Hepatocyte (in vitro differentiated cells): ENCODE data around the gene ACTL10. TPM values are rescaled to one million over a fixed set of nuclear protein-coding genes. Genes with fewer than 3 reads are reported as not detected.

Experiments
- DNase-seq: peaks from one replicate; pipeline ENCODE4 v3.0.0-alpha.2; 2016; ENCODE audit warnings: low spot score
- H2AFZ ChIP-seq: fragments of 200-600 bp; sonication (generic); 2 replicates; pipeline ENCODE4 v1.6.0; 2016; ENCODE audit warnings: antibody characterized with exemption, mild to moderate bottlenecking
- H3K27ac ChIP-seq: fragments of 200-600 bp; sonication (generic); 2 replicates; pipeline ENCODE4 v1.5.1; 2016; ENCODE audit warnings: mild to moderate bottlenecking
- H3K27me3 ChIP-seq: fragments of 200-600 bp; sonication (generic); 2 replicates; pipeline ENCODE4 v1.6.1; 2016
- H3K36me3 ChIP-seq: fragments of 200-600 bp; sonication (generic); replicated peaks from 2 replicates; pipeline ENCODE4 v1.5.1; 2016; ENCODE audit warnings: low read depth; ENCODE audit not compliant: insufficient read depth
- H3K4me1 ChIP-seq: fragments of 200-600 bp; sonication (generic); 2 replicates; pipeline ENCODE4 v1.5.1; 2016; ENCODE audit warnings: mild to moderate bottlenecking, moderate library complexity; ENCODE audit not compliant: insufficient read depth
- H3K4me2 ChIP-seq: fragments of 200-600 bp; sonication (generic); 2 replicates; pipeline ENCODE4 v1.6.0; 2016
- H3K4me3 ChIP-seq: fragments of 200-600 bp; sonication (generic); 2 replicates; pipeline ENCODE4 v1.5.1; 2016; ENCODE audit warnings: mild to moderate bottlenecking
- H3K79me2 ChIP-seq: fragments of 200-600 bp; sonication (generic); 2 replicates; pipeline ENCODE4 v1.6.0; 2017; ENCODE audit warnings: mild to moderate bottlenecking
- H3K9me2 ChIP-seq: fragments of 200-600 bp; sonication (generic); replicated peaks from 2 replicates; pipeline ENCODE4 v1.6.0; 2017; ENCODE audit warnings: mild to moderate bottlenecking; ENCODE audit not compliant: insufficient read depth
- H3K9me3 ChIP-seq: fragments of 200-600 bp; sonication (generic); 2 replicates; pipeline ENCODE4 v1.5.1; 2016; ENCODE audit warnings: low read depth, mild to moderate bottlenecking
- H4K20me1 ChIP-seq: fragments of 200-600 bp; sonication (generic); 2 replicates; pipeline ENCODE4 v1.6.0; 2016; ENCODE audit warnings: mild to moderate bottlenecking; ENCODE audit not compliant: insufficient read depth, poor library complexity, severe bottlenecking
- CTCF ChIP-seq: fragments of 200-600 bp; sonication (generic); IDR thresholded peaks from 2 replicates; pipeline ENCODE4 v1.5.1; 2016; ENCODE audit warnings: antibody characterized with exemption, mild to moderate bottlenecking; ENCODE audit not compliant: poor library complexity
- EZH2 ChIP-seq: fragments of 200-600 bp; sonication (generic); IDR thresholded peaks from 2 replicates; pipeline ENCODE4 v1.6.1; 2016; ENCODE audit warnings: antibody characterized with exemption, mild to moderate bottlenecking, borderline replicate concordance
- EZH2phosphoT487 ChIP-seq: fragments of 200-600 bp; sonication (generic); IDR thresholded peaks from one replicate; pipeline ENCODE4 v1.6.1; 2018; ENCODE audit warnings: antibody characterized with exemption, mild to moderate bottlenecking, low read depth, moderate library complexity; ENCODE audit not compliant: unreplicated experiment, severe bottlenecking
- WGBS: methylation state at CpG from one replicate; pipeline ENCODE4 v1.1.6; 2016; ENCODE audit warnings: low lambda C conversion rate; ENCODE audit errors: missing lambda C conversion rate; 5-methylcytosine and 5-hydroxymethylcytosine counted together
- polyA plus RNA-seq: library from polyadenylated mRNA; unstranded; fragments of >200 nt; fragmentation: Nextera tagmentation; extraction: Ambion mirVana; gene quantifications from 2 replicates; pipeline ENCODE4 v1.2.1, GENCODE V29; 2016
- total RNA-seq: library from RNA; depleted of rRNA; stranded (reverse); fragments of >200 nt; gene quantifications from 2 replicates; pipeline ENCODE4 v1.2.3, GENCODE V29; 2014

Gene ACTL10
- total and polyA plus RNA-seq, 2 experiments from 2014 or later = 0.17 to 2.6 TPM

- Histone ChIP-seq H3K4me1 (peaks cover 11% of the 10 kb centered on the region), H3K4me3 (no peak overlapping the region), H3K4me2 (no peak overlapping the region), H3K27me3 (no peaks in the 10 kb centered on the region), H3K79me2 (peaks cover 6% of the 10 kb centered on the region), H3K9me3 (no peaks in the 10 kb centered on the region), H2AFZ (no peak overlapping the region), H3K9me2 (no peaks in the 10 kb centered on the region), H3K27ac (peak overlapping the region; percentile 16), H4K20me1 (no peaks in the 10 kb centered on the region), H3K36me3 (no peaks in the 10 kb centered on the region)
- 90% methylated on average over 1 of the region's 1 CpG for WGBS
- no peak for DNase-seq
- TF ChIP-seq EZH2phosphoT487 (no peak), CTCF (no peak), EZH2 (no peak)
These were observed 22.8 kb downstream of the ACTL10 start for GRCh38 chr20:33689493-33689892.

- H3K4me3 ChIP-seq = no peak overlapping the region
- H3K4me1 ChIP-seq = peaks cover 9% of the 10 kb centered on the region
- no peaks in the 10 kb centered on the region for H3K9me3 ChIP-seq
- 30% methylated on average over 4 of the region's 4 CpGs for WGBS
- H3K27me3 ChIP-seq = no peaks in the 10 kb centered on the region
- no peaks in the 10 kb centered on the region for H4K20me1 ChIP-seq
- no peak overlapping the region for H2AFZ ChIP-seq
- TF ChIP-seq CTCF = no peak
- no peak for TF ChIP-seq EZH2phosphoT487
- no peak for TF ChIP-seq EZH2
- DNase-seq = peak; percentile 66
- H3K27ac ChIP-seq = peak overlapping the region; percentile 7
- H3K4me2 ChIP-seq = no peak overlapping the region
- H3K9me2 ChIP-seq = no peaks in the 10 kb centered on the region
- H3K36me3 ChIP-seq = no peaks in the 10 kb centered on the region
- H3K79me2 ChIP-seq = peaks cover 3% of the 10 kb centered on the region
These were observed 23.2 kb downstream of the ACTL10 start for GRCh38 chr20:33689973-33690372.

- Histone ChIP-seq H3K36me3 (no peaks in the 10 kb centered on the region), H3K27ac (no peak overlapping the region), H3K79me2 (no peaks in the 10 kb centered on the region), H3K4me2 (no peak overlapping the region), H2AFZ (no peak overlapping the region), H3K27me3 (no peaks in the 10 kb centered on the region), H3K4me1 (peaks cover 3% of the 10 kb centered on the region), H4K20me1 (no peaks in the 10 kb centered on the region), H3K9me2 (no peaks in the 10 kb centered on the region), H3K4me3 (no peak overlapping the region), H3K9me3 (no peaks in the 10 kb centered on the region)
- DNase-seq = no peak
- TF ChIP-seq EZH2phosphoT487 = no peak
- TF ChIP-seq CTCF = no peak
- no peak for TF ChIP-seq EZH2
- 89% methylated on average over 5 of the region's 5 CpGs for WGBS
These were observed 26.5 kb downstream of the ACTL10 start for GRCh38 chr20:33693289-33693688.
